H9 (cell line): Measurements from ENCODE around the gene TXNRD1. TPM values are rescaled to one million over a fixed set of nuclear protein-coding genes. Genes with fewer than 3 reads are reported as not detected.

Experiments used
- DNase-seq: peaks from one replicate; pipeline ENCODE4 v3.0.0-alpha.2; 2017
- H2AFZ ChIP-seq: one replicate; pipeline ENCODE4 v1.6.1; 2013; ENCODE audit warnings: mild to moderate bottlenecking, low read length, control low read depth, moderate library complexity
- H2AK5ac ChIP-seq: 2 replicates; pipeline ENCODE4 v1.6.1; 2013; ENCODE audit warnings: low read length, control low read depth, mixed read lengths; ENCODE audit not compliant: insufficient read length
- H2BK120ac ChIP-seq: one replicate; pipeline ENCODE4 v1.6.1; 2013; ENCODE audit warnings: low read depth, mild to moderate bottlenecking, low read length, control low read depth, inconsistent platforms; ENCODE audit not compliant: poor library complexity, severe bottlenecking
- H2BK12ac ChIP-seq: 2 replicates; pipeline ENCODE4 v1.6.1; 2013; ENCODE audit warnings: low read length, control low read depth, mixed read lengths, low read depth; ENCODE audit not compliant: insufficient read length
- H2BK15ac ChIP-seq: 2 replicates; pipeline ENCODE4 v1.6.1; 2013; ENCODE audit warnings: low read depth, low read length, control low read depth
- H2BK20ac ChIP-seq: one replicate; pipeline ENCODE4 v1.6.1; 2013; ENCODE audit warnings: low read depth, mild to moderate bottlenecking, low read length, control low read depth, inconsistent platforms; ENCODE audit not compliant: poor library complexity, severe bottlenecking
- H2BK5ac ChIP-seq: 2 replicates; pipeline ENCODE4 v1.6.1; 2013; ENCODE audit warnings: low read length, control low read depth, mixed read lengths; ENCODE audit not compliant: insufficient read length
- H3K14ac ChIP-seq: 2 replicates; pipeline ENCODE4 v1.6.1; 2013; ENCODE audit warnings: low read length, control low read depth; ENCODE audit not compliant: insufficient read depth
- H3K18ac ChIP-seq: 2 replicates; pipeline ENCODE4 v1.6.1; 2013; ENCODE audit warnings: low read depth, mild to moderate bottlenecking, mixed read lengths, low read length, control low read depth; ENCODE audit not compliant: insufficient read length
- H3K23ac ChIP-seq: 2 replicates; pipeline ENCODE4 v1.6.1; 2013; ENCODE audit warnings: low read length, control low read depth, mixed read lengths, low read depth; ENCODE audit not compliant: insufficient read length
- H3K23me2 ChIP-seq: 2 replicates; pipeline ENCODE4 v1.6.1; 2013; ENCODE audit warnings: low read depth, mild to moderate bottlenecking, mixed read lengths, low read length, control low read depth; ENCODE audit not compliant: insufficient read length, poor library complexity, severe bottlenecking
- H3K27ac ChIP-seq: 2 replicates; pipeline ENCODE4 v1.5.1; 2013; ENCODE audit warnings: low read length, control low read depth, mixed read lengths, low read depth; ENCODE audit not compliant: insufficient read length
- H3K27me3 ChIP-seq: 2 replicates; pipeline ENCODE4 v1.6.1; 2013; ENCODE audit warnings: low read length, control low read depth, inconsistent platforms; ENCODE audit not compliant: insufficient read depth
- H3K4ac ChIP-seq: 2 replicates; pipeline ENCODE4 v1.6.1; 2013; ENCODE audit warnings: low read depth, mild to moderate bottlenecking, control low read depth, inconsistent platforms, low read length, moderate library complexity
- H3K4me1 ChIP-seq: 2 replicates; pipeline ENCODE4 v1.6.1; 2013; ENCODE audit warnings: low read length, control low read depth, inconsistent platforms; ENCODE audit not compliant: insufficient read depth
- H3K4me2 ChIP-seq: 2 replicates; pipeline ENCODE4 v1.6.1; 2013; ENCODE audit warnings: low read length, control low read depth, mixed read lengths; ENCODE audit not compliant: insufficient read length, insufficient read depth
- H3K56ac ChIP-seq: 2 replicates; pipeline ENCODE4 v1.6.1; 2013; ENCODE audit warnings: low read depth, mild to moderate bottlenecking, mixed read lengths, low read length, control low read depth; ENCODE audit not compliant: insufficient read length
- H3K79me1 ChIP-seq: 2 replicates; pipeline ENCODE4 v1.6.1; 2013; ENCODE audit warnings: low read depth, mild to moderate bottlenecking, moderate library complexity, low read length, control low read depth, inconsistent platforms; ENCODE audit not compliant: insufficient read depth, poor library complexity, severe bottlenecking
- H3K79me2 ChIP-seq: 2 replicates; pipeline ENCODE4 v1.6.1; 2013; ENCODE audit warnings: low read length, control low read depth, inconsistent platforms; ENCODE audit not compliant: insufficient read depth
- H3K9ac ChIP-seq: 2 replicates; pipeline ENCODE4 v1.6.1; 2013; ENCODE audit warnings: low read length, control low read depth, mixed read lengths; ENCODE audit not compliant: insufficient read length; ENCODE audit errors: extremely low read depth
- H3K9me3 ChIP-seq: one replicate; pipeline ENCODE4 v1.6.1; 2013; ENCODE audit warnings: low read depth, low read length, inconsistent platforms; ENCODE audit not compliant: control insufficient read depth
- H3T11ph ChIP-seq: one replicate; pipeline ENCODE4 v1.6.1; 2013; ENCODE audit warnings: mild to moderate bottlenecking, low read length, control low read depth, inconsistent platforms
- H4K20me1 ChIP-seq: one replicate; pipeline ENCODE4 v1.6.1; 2013; ENCODE audit not compliant: control insufficient read depth, insufficient read length, insufficient read depth
- H4K5ac ChIP-seq: 2 replicates; pipeline ENCODE4 v1.6.1; 2013; ENCODE audit warnings: low read depth, mild to moderate bottlenecking, mixed read lengths, low read length, control low read depth; ENCODE audit not compliant: insufficient read length
- H4K8ac ChIP-seq: replicated peaks from 2 replicates; pipeline ENCODE4 v1.6.1; 2013; ENCODE audit warnings: low read length, control low read depth, mixed read lengths, low read depth; ENCODE audit not compliant: insufficient read length
- H4K91ac ChIP-seq: 2 replicates; pipeline ENCODE4 v1.6.1; 2013; ENCODE audit warnings: low read depth, mild to moderate bottlenecking, moderate library complexity, mixed read lengths, low read length, control low read depth; ENCODE audit not compliant: insufficient read length
- H3K27ac Mint-ChIP-seq, 3 experiments: 2 replicates in 2 of 3; 3 replicates in 1 of 3; pipeline ENCODE4 v1.8.0; 2020 to 2021; ENCODE audit warnings: mixed read lengths in 3 of 3, mild to moderate bottlenecking in 1 of 3, moderate library complexity in 1 of 3
- H3K27me3 Mint-ChIP-seq: 2 replicates; pipeline ENCODE4 v1.8.0; 2021; ENCODE audit warnings: low read depth, mild to moderate bottlenecking, moderate library complexity, mixed read lengths
- H3K36me3 Mint-ChIP-seq, 3 experiments: 2 replicates in 2 of 3; 3 replicates in 1 of 3; pipeline ENCODE4 v1.8.0; 2020 to 2021; ENCODE audit warnings: low read depth in 3 of 3, mixed read lengths in 3 of 3; ENCODE audit not compliant: insufficient read depth in 1 of 3
- H3K4me1 Mint-ChIP-seq, 2 experiments: 2 replicates each; pipeline ENCODE4 v1.8.0; 2020; ENCODE audit warnings: mixed read lengths in 2 of 2
- H3K4me3 Mint-ChIP-seq, 2 experiments: 2 replicates in 1 of 2; 3 replicates in 1 of 2; pipeline ENCODE4 v1.8.0; 2020 to 2021; ENCODE audit warnings: mild to moderate bottlenecking in 2 of 2, mixed read lengths in 2 of 2, moderate library complexity in 1 of 2
- H3K9me3 Mint-ChIP-seq, 2 experiments: 2 replicates in 1 of 2; 3 replicates in 1 of 2; pipeline ENCODE4 v1.8.0; 2020; ENCODE audit warnings: mild to moderate bottlenecking in 2 of 2, mixed read lengths in 2 of 2, moderate library complexity in 1 of 2
- WGBS: extraction: QIAGEN DNeasy Blood & Tissue Kit; methylation state at CpG from one replicate; pipeline ENCODE4 v1.1.7; 2013; ENCODE audit warnings: missing lambda C conversion rate, low lambda C conversion rate, mixed read lengths; ENCODE audit not compliant: insufficient read length; ENCODE audit errors: extremely low coverage; 5-methylcytosine and 5-hydroxymethylcytosine counted together
- total RNA-seq: library from RNA; stranded (reverse); gene quantifications from 2 replicates; pipeline ENCODE4 v1.2.1, GENCODE V29; 2021
- TF ChIP-seq, protein P1 (sequence below): fragments of 200-600 bp; sonication (generic); conservative IDR thresholded peaks from 3 replicates; pipeline ENCODE4 v1.8.0; 2021; ENCODE audit warnings: antibody characterized with exemption, mild to moderate bottlenecking

TXNRD1 gene
- total RNA-seq, 1 experiment from 2014 or later, result 100 TPM

- Mint-ChIP-seq H3K4me3 (no peak overlapping the region), H3K27me3 (no peaks in the 10 kb centered on the region; the same call in none of the 2 replicates), H3K9me3 (peaks cover 0 to 6% of the 10 kb centered on the region in 2 experiments; a peak in 4 of 5 replicates), H3K4me1 (peaks cover 23 to 25% of the 10 kb centered on the region in 2 experiments), H3K36me3 (peaks cover 0 to 3% (median 3%) of the 10 kb centered on the region in 3 experiments; a peak in 3 of 7 replicates), H3K27ac (no peak overlapping the region)
- Histone ChIP-seq H2AK5ac (no peak overlapping the region), H3K79me1 (no peaks in the 10 kb centered on the region), H3K14ac (no peak overlapping the region), H3K9me3 (no peaks in the 10 kb centered on the region), H3K23ac (no peak overlapping the region), H3K18ac (no peak overlapping the region), H2BK15ac (no peak overlapping the region), H2AFZ (no peak overlapping the region), H2BK20ac (no peak overlapping the region), H3T11ph (no peak overlapping the region), H4K8ac (no peak overlapping the region), H2BK5ac (no peak overlapping the region), H3K4ac (no peak overlapping the region), H3K4me1 (peaks cover 9% of the 10 kb centered on the region; the same call in 1 of the 2 replicates), H3K4me2 (no peak overlapping the region), H3K23me2 (no peaks in the 10 kb centered on the region), H3K56ac (no peak overlapping the region), H2BK120ac (no peak overlapping the region), H3K27ac (no peak overlapping the region), H4K91ac (no peak overlapping the region), H4K5ac (no peak overlapping the region), H3K27me3 (no peaks in the 10 kb centered on the region), H4K20me1 (no peaks in the 10 kb centered on the region), H3K79me2 (no peaks in the 10 kb centered on the region), H2BK12ac (no peak overlapping the region), H3K9ac (no peak overlapping the region)
- no CpG with 5 or more reads among the region's 4 CpGs for WGBS
- no peak for DNase-seq
- TF ChIP-seq, protein P1, sequence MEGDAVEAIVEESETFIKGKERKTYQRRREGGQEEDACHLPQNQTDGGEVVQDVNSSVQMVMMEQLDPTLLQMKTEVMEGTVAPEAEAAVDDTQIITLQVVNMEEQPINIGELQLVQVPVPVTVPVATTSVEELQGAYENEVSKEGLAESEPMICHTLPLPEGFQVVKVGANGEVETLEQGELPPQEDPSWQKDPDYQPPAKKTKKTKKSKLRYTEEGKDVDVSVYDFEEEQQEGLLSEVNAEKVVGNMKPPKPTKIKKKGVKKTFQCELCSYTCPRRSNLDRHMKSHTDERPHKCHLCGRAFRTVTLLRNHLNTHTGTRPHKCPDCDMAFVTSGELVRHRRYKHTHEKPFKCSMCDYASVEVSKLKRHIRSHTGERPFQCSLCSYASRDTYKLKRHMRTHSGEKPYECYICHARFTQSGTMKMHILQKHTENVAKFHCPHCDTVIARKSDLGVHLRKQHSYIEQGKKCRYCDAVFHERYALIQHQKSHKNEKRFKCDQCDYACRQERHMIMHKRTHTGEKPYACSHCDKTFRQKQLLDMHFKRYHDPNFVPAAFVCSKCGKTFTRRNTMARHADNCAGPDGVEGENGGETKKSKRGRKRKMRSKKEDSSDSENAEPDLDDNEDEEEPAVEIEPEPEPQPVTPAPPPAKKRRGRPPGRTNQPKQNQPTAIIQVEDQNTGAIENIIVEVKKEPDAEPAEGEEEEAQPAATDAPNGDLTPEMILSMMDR, result no peak
These were observed 160.2 kb downstream of the TXNRD1 start for GRCh38 chr12:104375775-104376174.
